ENCODE results near the gene RGS21. TPM values are rescaled to one million over a fixed set of nuclear protein-coding genes. Genes with fewer than 3 reads are reported as not detected.

RGS21 gene
- total and polyA plus RNA-seq, 4 experiments from 2014 or later = not detected

- Histone ChIP-seq H3K27me3 (ENCODE audit: insufficient read depth, low read length) (no peaks in the 10 kb centered on the region), H3K4me1 (ENCODE audit: insufficient read depth, low read length) (no peaks in the 10 kb centered on the region), H3K36me3 (ENCODE audit: insufficient read depth, low read length) (no peaks in the 10 kb centered on the region), H3K4me3 (ENCODE audit: low read length in 2 of 2) (no peak overlapping the region), H3K27ac (ENCODE audit: low read depth, low read length) (no peak overlapping the region), H3K9me3 (ENCODE audit: control insufficient read depth in 1 of 2, low read length in 2 of 2) (no peaks in the 10 kb centered on the region)
- peaks cover 0 to 3% (median 0%) of the 10 kb centered on the region in 8 donors for H3K9me3 Mint-ChIP-seq
- DNase-seq = no peak
- H3K27me3 Mint-ChIP-seq = peaks cover 0 to 3% of the 10 kb centered on the region in 2 donors
- no peak overlapping the region for H3K27ac Mint-ChIP-seq
- CTCF ChIA-PET (ENCODE audit: partially characterized antibody) = no interaction called here
- H3K36me3 Mint-ChIP-seq = no peaks in the 10 kb centered on the region
- POLR2A ChIA-PET (ENCODE audit: partially characterized antibody) = no interaction called here
- H3K4me3 Mint-ChIP-seq = no peak overlapping the region
- H3K4me1 Mint-ChIP-seq = no peaks in the 10 kb centered on the region
- intact Hi-C loops (cut with micrococcal nuclease) = no loop called here
Observed at GRCh38 chr1:192378276-192378675, 61.5 kb downstream of the RGS21 start.

GRCh38 chr1:192378878-192379277 lies 62.1 kb downstream of the RGS21 start:
- Mint-ChIP-seq H3K4me3 (no peak overlapping the region), H3K36me3 (no peaks in the 10 kb centered on the region), H3K9me3 (peaks cover 0 to 3% (median 0%) of the 10 kb centered on the region in 8 donors), H3K27me3 (peaks cover 0 to 3% of the 10 kb centered on the region in 2 donors), H3K27ac (no peak overlapping the region), H3K4me1 (no peaks in the 10 kb centered on the region)
- ChIA-PET CTCF (ENCODE audit: partially characterized antibody) (no interaction called here), POLR2A (ENCODE audit: partially characterized antibody) (no interaction called here)
- Histone ChIP-seq H3K36me3 (ENCODE audit: insufficient read depth, low read length) (no peaks in the 10 kb centered on the region), H3K4me3 (ENCODE audit: low read length in 2 of 2) (no peak overlapping the region), H3K27ac (ENCODE audit: low read depth, low read length) (no peak overlapping the region), H3K4me1 (ENCODE audit: insufficient read depth, low read length) (no peaks in the 10 kb centered on the region), H3K27me3 (ENCODE audit: insufficient read depth, low read length) (no peaks in the 10 kb centered on the region), H3K9me3 (ENCODE audit: control insufficient read depth in 1 of 2, low read length in 2 of 2) (no peaks in the 10 kb centered on the region)
- intact Hi-C loops (cut with micrococcal nuclease) = no loop called here
- no peak for DNase-seq

- DNase-seq = no peak
- Histone ChIP-seq H3K36me3 (ENCODE audit: insufficient read depth, low read length) (no peaks in the 10 kb centered on the region), H3K4me1 (ENCODE audit: insufficient read depth, low read length) (no peaks in the 10 kb centered on the region), H3K4me3 (ENCODE audit: low read length in 2 of 2) (no peak overlapping the region), H3K9me3 (ENCODE audit: control insufficient read depth in 1 of 2, low read length in 2 of 2) (no peaks in the 10 kb centered on the region), H3K27ac (ENCODE audit: low read depth, low read length) (no peak overlapping the region), H3K27me3 (ENCODE audit: insufficient read depth, low read length) (no peaks in the 10 kb centered on the region)
- Mint-ChIP-seq H3K27me3 (peaks cover 0 to 2% of the 10 kb centered on the region in 2 donors), H3K9me3 (peaks cover 0 to 3% (median 0%) of the 10 kb centered on the region in 8 donors), H3K36me3 (no peaks in the 10 kb centered on the region), H3K27ac (no peak overlapping the region), H3K4me1 (no peaks in the 10 kb centered on the region), H3K4me3 (no peak overlapping the region)
- POLR2A ChIA-PET (ENCODE audit: partially characterized antibody) = no interaction called here
- intact Hi-C loops (cut with micrococcal nuclease) = no loop called here
- CTCF ChIA-PET (ENCODE audit: partially characterized antibody) = no interaction called here
Observed at GRCh38 chr1:192379554-192379953, 62.8 kb downstream of the RGS21 start.

- no peak for DNase-seq
- Mint-ChIP-seq H3K36me3 (no peaks in the 10 kb centered on the region), H3K4me1 (no peaks in the 10 kb centered on the region), H3K4me3 (no peak overlapping the region), H3K9me3 (peaks cover 0 to 10% (median 0%) of the 10 kb centered on the region in 8 donors), H3K27me3 (peaks cover 0 to 2% of the 10 kb centered on the region in 2 donors), H3K27ac (no peak overlapping the region)
- Histone ChIP-seq H3K27ac (ENCODE audit: low read depth, low read length) (no peak overlapping the region), H3K4me1 (ENCODE audit: insufficient read depth, low read length) (no peaks in the 10 kb centered on the region), H3K27me3 (ENCODE audit: insufficient read depth, low read length) (no peaks in the 10 kb centered on the region), H3K4me3 (ENCODE audit: low read length in 2 of 2) (no peak overlapping the region), H3K9me3 (ENCODE audit: control insufficient read depth in 1 of 2, low read length in 2 of 2) (no peaks in the 10 kb centered on the region), H3K36me3 (ENCODE audit: insufficient read depth, low read length) (no peaks in the 10 kb centered on the region)
- intact Hi-C loops (cut with micrococcal nuclease) = no loop called here
- POLR2A ChIA-PET (ENCODE audit: partially characterized antibody) = no interaction called here
- CTCF ChIA-PET (ENCODE audit: partially characterized antibody) = no interaction called here
Observed at GRCh38 chr1:192382758-192383157, 66.0 kb downstream of the RGS21 start.

- no peak overlapping the region for H3K27ac Mint-ChIP-seq
- no peaks in the 10 kb centered on the region for H3K36me3 Mint-ChIP-seq
- no peaks in the 10 kb centered on the region for H3K27me3 ChIP-seq (ENCODE audit: insufficient read depth, low read length)
- intact Hi-C loops (cut with micrococcal nuclease) = no loop called here
- H3K4me1 ChIP-seq (ENCODE audit: insufficient read depth, low read length) = no peaks in the 10 kb centered on the region
- H3K9me3 Mint-ChIP-seq = peaks cover 0 to 10% (median 0%) of the 10 kb centered on the region in 8 donors
- no peak overlapping the region for H3K4me3 Mint-ChIP-seq
- POLR2A ChIA-PET (ENCODE audit: partially characterized antibody) = no interaction called here
- H3K9me3 ChIP-seq (ENCODE audit: control insufficient read depth in 1 of 2, low read length in 2 of 2) = no peaks in the 10 kb centered on the region
- H3K36me3 ChIP-seq (ENCODE audit: insufficient read depth, low read length) = no peaks in the 10 kb centered on the region
- no peaks in the 10 kb centered on the region for H3K4me1 Mint-ChIP-seq
- no peak overlapping the region for H3K4me3 ChIP-seq (ENCODE audit: low read length in 2 of 2)
- H3K27ac ChIP-seq (ENCODE audit: low read depth, low read length) = no peak overlapping the region
- no peak for DNase-seq
- CTCF ChIA-PET (ENCODE audit: partially characterized antibody) = no interaction called here
- no peaks in the 10 kb centered on the region for H3K27me3 Mint-ChIP-seq
Observed at GRCh38 chr1:192386051-192386650, 69.4 kb downstream of the RGS21 start.

- no peak overlapping the region for H3K27ac ChIP-seq (ENCODE audit: low read depth, low read length)
Observed at GRCh38 chr1:192395211-192395610, 78.4 kb downstream of the RGS21 start.

GRCh38 chr1:192395895-192396294 lies 79.1 kb downstream of the RGS21 start:
- CTCF ChIA-PET (ENCODE audit: partially characterized antibody) = no interaction called here
- intact Hi-C loops (cut with micrococcal nuclease) = no loop called here
- POLR2A ChIA-PET (ENCODE audit: partially characterized antibody) = no interaction called here
- no peaks in the 10 kb centered on the region for H3K27me3 Mint-ChIP-seq
- no peak overlapping the region for H3K4me3 Mint-ChIP-seq
- H3K9me3 Mint-ChIP-seq = no peaks in the 10 kb centered on the region
- H3K27ac Mint-ChIP-seq = no peak overlapping the region
- DNase-seq = no peak
- Histone ChIP-seq H3K36me3 (ENCODE audit: insufficient read depth, low read length) (no peaks in the 10 kb centered on the region), H3K9me3 (ENCODE audit: control insufficient read depth in 1 of 2, low read length in 2 of 2) (no peaks in the 10 kb centered on the region), H3K4me1 (ENCODE audit: insufficient read depth, low read length) (no peaks in the 10 kb centered on the region), H3K27me3 (ENCODE audit: insufficient read depth, low read length) (no peaks in the 10 kb centered on the region), H3K27ac (ENCODE audit: low read depth, low read length) (no peak overlapping the region), H3K4me3 (ENCODE audit: low read length in 2 of 2) (no peak overlapping the region)
- H3K36me3 Mint-ChIP-seq = no peaks in the 10 kb centered on the region
- no peaks in the 10 kb centered on the region for H3K4me1 Mint-ChIP-seq

More at GRCh38 chr1:192395211-192395610, 78.4 kb downstream of the RGS21 start:
- Histone ChIP-seq H3K36me3 (ENCODE audit: insufficient read depth, low read length) (no peaks in the 10 kb centered on the region), H3K4me3 (ENCODE audit: low read length in 2 of 2) (no peak overlapping the region), H3K4me1 (ENCODE audit: insufficient read depth, low read length) (no peaks in the 10 kb centered on the region), H3K9me3 (ENCODE audit: control insufficient read depth in 1 of 2, low read length in 2 of 2) (no peaks in the 10 kb centered on the region), H3K27me3 (ENCODE audit: insufficient read depth, low read length) (no peaks in the 10 kb centered on the region)
- no peaks in the 10 kb centered on the region for H3K9me3 Mint-ChIP-seq
- no peak overlapping the region for H3K27ac Mint-ChIP-seq
- H3K36me3 Mint-ChIP-seq = no peaks in the 10 kb centered on the region
- H3K4me3 Mint-ChIP-seq = no peak overlapping the region
- ChIA-PET POLR2A (ENCODE audit: partially characterized antibody) (no interaction called here), CTCF (ENCODE audit: partially characterized antibody) (no interaction called here)
- no peaks in the 10 kb centered on the region for H3K27me3 Mint-ChIP-seq
- intact Hi-C loops (cut with micrococcal nuclease) = no loop called here
- H3K4me1 Mint-ChIP-seq = no peaks in the 10 kb centered on the region
- DNase-seq = no peak

- H3K27ac ChIP-seq (ENCODE audit: low read depth, low read length) = no peak overlapping the region
- ChIA-PET POLR2A (ENCODE audit: partially characterized antibody) (no interaction called here), CTCF (ENCODE audit: partially characterized antibody) (no interaction called here)
- H3K4me1 ChIP-seq (ENCODE audit: insufficient read depth, low read length) = no peaks in the 10 kb centered on the region
- intact Hi-C loops (cut with micrococcal nuclease) = no loop called here
- peaks cover 0 to 2% (median 0%) of the 10 kb centered on the region in 4 donors for H3K4me1 Mint-ChIP-seq
- no peaks in the 10 kb centered on the region for H3K9me3 ChIP-seq (ENCODE audit: control insufficient read depth in 1 of 2, low read length in 2 of 2)
- H3K4me3 Mint-ChIP-seq = no peak overlapping the region
- DNase-seq = no peak
- H3K4me3 ChIP-seq (ENCODE audit: low read length in 2 of 2) = no peak overlapping the region
- no peaks in the 10 kb centered on the region for H3K9me3 Mint-ChIP-seq
- H3K36me3 Mint-ChIP-seq = no peaks in the 10 kb centered on the region
- no peaks in the 10 kb centered on the region for H3K36me3 ChIP-seq (ENCODE audit: insufficient read depth, low read length)
- H3K27ac Mint-ChIP-seq = no peak overlapping the region
- H3K27me3 ChIP-seq (ENCODE audit: insufficient read depth, low read length) = no peaks in the 10 kb centered on the region
- H3K27me3 Mint-ChIP-seq = no peaks in the 10 kb centered on the region
Observed at GRCh38 chr1:192399161-192399560, 82.4 kb downstream of the RGS21 start.
